Activated CD4-positive, alpha-beta T cell treated with anti-CD3 and anti-CD28 coated beads, Interleukin-2, amount 10 ng/mL, durations not matched to agents 24 days and 14 days (primary cell): Measurements from ENCODE around the gene CCL1. TPM values are rescaled to one million over a fixed set of nuclear protein-coding genes. Genes with fewer than 3 reads are reported as not detected.
"Not testable (repeated sequence)": the region's sequence is repeated elsewhere in the genome, so short reads cannot be mapped to it uniquely, and the experiment has no call there.

Experiments used
- DNase-seq: peaks from one replicate; pipeline ENCODE4 v3.0.0; 2022
- H3K27ac Mint-ChIP-seq: one replicate; pipeline ENCODE4 v1.8.0; 2022; ENCODE audit warnings: mild to moderate bottlenecking, mixed read lengths
- H3K27me3 Mint-ChIP-seq: one replicate; pipeline ENCODE4 v1.8.0; 2022; ENCODE audit warnings: mixed read lengths
- H3K36me3 Mint-ChIP-seq: one replicate; pipeline ENCODE4 v1.8.0; 2022; ENCODE audit warnings: low read depth, mild to moderate bottlenecking, mixed read lengths
- H3K4me1 Mint-ChIP-seq: one replicate; pipeline ENCODE4 v1.8.0; 2021; ENCODE audit warnings: mixed read lengths
- H3K4me3 Mint-ChIP-seq: one replicate; pipeline ENCODE4 v1.8.0; 2022; ENCODE audit warnings: mild to moderate bottlenecking, moderate library complexity, mixed read lengths
- H3K9me3 Mint-ChIP-seq: one replicate; pipeline ENCODE4 v1.8.0; 2021; ENCODE audit warnings: mixed read lengths
- intact Hi-C: fragments of 100-400 bp; cut with micrococcal nuclease; formaldehyde crosslinking; loops from one replicate; pipeline ENCODE4 v1.15.1; 2023
- total RNA-seq: library from RNA; stranded (reverse); gene quantifications from 2 replicates; pipeline ENCODE4 v1.2.3, GENCODE V29; 2022

Gene CCL1
- total RNA-seq, 1 donor from 2014 or later = 105 TPM

GRCh38 chr17:34361478-34362061 lies 1.5 kb downstream of the CCL1 start:
- Mint-ChIP-seq H3K27me3 (peaks cover 22% of the 10 kb centered on the region), H3K4me3 (peak overlapping the region; percentile 56), H3K9me3 (no peaks in the 10 kb centered on the region), H3K4me1 (peaks cover 44% of the 10 kb centered on the region), H3K36me3 (no peaks in the 10 kb centered on the region), H3K27ac (peak overlapping the region; percentile 6)
- intact Hi-C loops = loop anchor here (1.0 to 5.0 kb wide), 4 partner anchors 15 to 190 kb away; no protein-coding TSS in a partner anchor
- peak; percentile 95 for DNase-seq

GRCh38 chr17:34360601-34361270 lies 2.3 kb downstream of the CCL1 start:
- H3K4me3 Mint-ChIP-seq = peak overlapping the region; percentile 18

GRCh38 chr17:34358631-34359030 lies 4.4 kb downstream of the CCL1 start:
- no peaks in the 10 kb centered on the region for H3K9me3 Mint-ChIP-seq
- intact Hi-C loops = no loop called here
- H3K27me3 Mint-ChIP-seq = peaks cover 32% of the 10 kb centered on the region
- no peaks in the 10 kb centered on the region for H3K36me3 Mint-ChIP-seq
- H3K27ac Mint-ChIP-seq = no peak overlapping the region
- DNase-seq = peak; percentile 49
- no peak overlapping the region for H3K4me3 Mint-ChIP-seq
- H3K4me1 Mint-ChIP-seq = peaks cover 18% of the 10 kb centered on the region

More at GRCh38 chr17:34360601-34361270, 2.3 kb downstream of the CCL1 start:
- intact Hi-C loops = loop anchor here (1.0 to 5.0 kb wide), 4 partner anchors 16 to 189 kb away; no protein-coding TSS in a partner anchor
- peak; percentile 56 for DNase-seq
- H3K27ac Mint-ChIP-seq = no peak overlapping the region
- H3K27me3 Mint-ChIP-seq = peaks cover 29% of the 10 kb centered on the region
- peaks cover 36% of the 10 kb centered on the region for H3K4me1 Mint-ChIP-seq
- no peaks in the 10 kb centered on the region for H3K36me3 Mint-ChIP-seq
- no peaks in the 10 kb centered on the region for H3K9me3 Mint-ChIP-seq

- no peaks in the 10 kb centered on the region for H3K9me3 Mint-ChIP-seq
- H3K27ac Mint-ChIP-seq = no peak overlapping the region
- no peak overlapping the region for H3K4me3 Mint-ChIP-seq
- peaks cover 8% of the 10 kb centered on the region for H3K4me1 Mint-ChIP-seq
- DNase-seq = peak; percentile 17
- intact Hi-C loops = no loop called here
- H3K27me3 Mint-ChIP-seq = peaks cover 39% of the 10 kb centered on the region
- H3K36me3 Mint-ChIP-seq = no peaks in the 10 kb centered on the region
Observed at GRCh38 chr17:34357398-34357797, 5.6 kb downstream of the CCL1 start.

GRCh38 chr17:34356194-34356593 lies 6.8 kb downstream of the CCL1 start, which contains the start of gene CCL13:
Gene CCL13, plus strand, starts transcription at chr17:34356480. Its CDS starts 47 bp downstream, at chr17:34356527.
- Mint-ChIP-seq H3K27me3 (peaks cover 48% of the 10 kb centered on the region), H3K36me3 (no peaks in the 10 kb centered on the region), H3K4me3 (no peak within 1 kb of the TSS), H3K27ac (no peak within 1 kb of the TSS), H3K9me3 (no peaks in the 10 kb centered on the region), H3K4me1 (peaks cover 6% of the 10 kb centered on the region)
- intact Hi-C loops = no loop called here
- DNase-seq = peak; percentile 28

- Mint-ChIP-seq H3K4me1 (no peaks in the 10 kb centered on the region), H3K27me3 (peaks cover 49% of the 10 kb centered on the region), H3K4me3 (no peak overlapping the region), H3K27ac (no peak overlapping the region), H3K9me3 (no peaks in the 10 kb centered on the region), H3K36me3 (no peaks in the 10 kb centered on the region)
- no peak for DNase-seq
- intact Hi-C loops = no loop called here
Observed at GRCh38 chr17:34354637-34355036, 8.4 kb downstream of the CCL1 start.

- peaks cover 58% of the 10 kb centered on the region for H3K27me3 Mint-ChIP-seq
- H3K4me1 Mint-ChIP-seq = no peaks in the 10 kb centered on the region
- H3K9me3 Mint-ChIP-seq = no peaks in the 10 kb centered on the region
- H3K27ac Mint-ChIP-seq = no peak overlapping the region
- no peak for DNase-seq
- intact Hi-C loops = no loop called here
- H3K36me3 Mint-ChIP-seq = no peaks in the 10 kb centered on the region
- H3K4me3 Mint-ChIP-seq = no peak overlapping the region
Observed at GRCh38 chr17:34352191-34352590, 10.8 kb downstream of the CCL1 start.

- intact Hi-C loops = no loop called here
- Mint-ChIP-seq H3K27ac (no peak overlapping the region), H3K36me3 (no peaks in the 10 kb centered on the region), H3K4me3 (no peak overlapping the region), H3K9me3 (no peaks in the 10 kb centered on the region), H3K4me1 (no peaks in the 10 kb centered on the region), H3K27me3 (peaks cover 59% of the 10 kb centered on the region)
- DNase-seq = no peak
Observed at GRCh38 chr17:34351096-34351495, 11.9 kb downstream of the CCL1 start.

GRCh38 chr17:34349751-34350150 lies 13.3 kb downstream of the CCL1 start:
- H3K9me3 Mint-ChIP-seq = no peaks in the 10 kb centered on the region
- H3K36me3 Mint-ChIP-seq = no peaks in the 10 kb centered on the region
- intact Hi-C loops = no loop called here
- no peak overlapping the region for H3K27ac Mint-ChIP-seq
- no peak for DNase-seq
- H3K27me3 Mint-ChIP-seq = peaks cover 60% of the 10 kb centered on the region
- no peaks in the 10 kb centered on the region for H3K4me1 Mint-ChIP-seq
- H3K4me3 Mint-ChIP-seq = no peak overlapping the region

GRCh38 chr17:34347063-34347462 lies 16.0 kb downstream of the CCL1 start:
- no peak overlapping the region for H3K4me3 Mint-ChIP-seq
- no peaks in the 10 kb centered on the region for H3K9me3 Mint-ChIP-seq
- intact Hi-C loops = no loop called here
- no peak for DNase-seq
- H3K4me1 Mint-ChIP-seq = no peaks in the 10 kb centered on the region
- no peak overlapping the region for H3K27ac Mint-ChIP-seq
- H3K36me3 Mint-ChIP-seq = no peaks in the 10 kb centered on the region
- peaks cover 59% of the 10 kb centered on the region for H3K27me3 Mint-ChIP-seq

- H3K27me3 Mint-ChIP-seq = peaks cover 49% of the 10 kb centered on the region
- H3K4me3 Mint-ChIP-seq = no peak overlapping the region
Observed at GRCh38 chr17:34341916-34342315, 21.1 kb downstream of the CCL1 start.

GRCh38 chr17:34339138-34339770 lies 23.8 kb downstream of the CCL1 start:
- Mint-ChIP-seq H3K4me1 (no peaks in the 10 kb centered on the region), H3K27ac (no peak overlapping the region), H3K9me3 (no peaks in the 10 kb centered on the region), H3K27me3 (peaks cover 45% of the 10 kb centered on the region), H3K36me3 (no peaks in the 10 kb centered on the region), H3K4me3 (no peak overlapping the region)
- intact Hi-C loops = no loop called here
- no peak for DNase-seq

More at GRCh38 chr17:34341916-34342315, 21.1 kb downstream of the CCL1 start:
- H3K9me3 Mint-ChIP-seq = no peaks in the 10 kb centered on the region
- intact Hi-C loops = no loop called here
- no peaks in the 10 kb centered on the region for H3K36me3 Mint-ChIP-seq
- H3K4me1 Mint-ChIP-seq = no peaks in the 10 kb centered on the region
- H3K27ac Mint-ChIP-seq = no peak overlapping the region
- no peak for DNase-seq

GRCh38 chr17:34337701-34338100 lies 25.3 kb downstream of the CCL1 start:
- Mint-ChIP-seq H3K27ac (no peak overlapping the region), H3K4me1 (no peaks in the 10 kb centered on the region), H3K36me3 (no peaks in the 10 kb centered on the region), H3K4me3 (no peak overlapping the region), H3K27me3 (peaks cover 37% of the 10 kb centered on the region), H3K9me3 (no peaks in the 10 kb centered on the region)
- DNase-seq = no peak
- intact Hi-C loops = no loop called here

GRCh38 chr17:34327580-34327979 lies 35.5 kb downstream of the CCL1 start:
- H3K36me3 Mint-ChIP-seq, H3K4me3 Mint-ChIP-seq, H3K27ac Mint-ChIP-seq, intact Hi-C loops, H3K4me1 Mint-ChIP-seq, DNase-seq, H3K9me3 Mint-ChIP-seq: not testable (repeated sequence)
- H3K27me3 Mint-ChIP-seq = peaks cover 46% of the 10 kb centered on the region
